Muscle of arm (tissue), 12 donors: ENCODE measurements around the gene GGCX. TPM values are rescaled to one million over a fixed set of nuclear protein-coding genes. Genes with fewer than 3 reads are reported as not detected.
"Not testable (repeated sequence)": the region's sequence is repeated elsewhere in the genome, so short reads cannot be mapped to it uniquely, and the experiment has no call there.

Source experiments
- DNase-seq: peaks from one replicate; pipeline ENCODE4 v3.0.0-alpha.2; 2013
- polyA plus RNA-seq, 12 donors: library from polyadenylated mRNA; unstranded; fragments of 120-200 nt; gene quantifications; one replicate each; pipeline ENCODE4 v1.2.1, GENCODE V29; 2013; ENCODE audit not compliant: insufficient read length in 12 of 12

Gene GGCX
- polyA plus RNA-seq, 12 donors = 10.1 to 26.8 (median 23.1) TPM; not detected in 1

DNA sequence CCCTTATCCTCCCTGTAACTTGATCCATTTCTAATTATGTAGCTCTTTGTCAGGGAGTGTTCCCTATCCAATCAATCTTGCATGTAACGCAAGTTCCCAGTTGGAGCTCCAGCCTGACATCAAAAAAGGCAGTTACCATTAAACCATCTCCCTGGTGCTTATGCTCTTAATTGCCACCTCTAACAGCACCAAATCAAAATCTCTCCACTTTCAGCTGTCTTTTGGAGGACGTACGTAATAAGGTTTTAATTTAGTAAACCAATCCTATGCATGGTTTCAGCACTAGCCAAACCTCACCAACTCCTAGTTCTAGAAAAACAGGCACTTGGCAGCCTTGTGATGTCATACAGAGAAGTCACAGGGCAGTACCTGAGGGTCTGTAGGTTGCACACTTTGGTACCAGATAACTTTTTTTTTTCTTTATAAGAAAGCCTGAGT is 17.0 kb downstream of the GGCX start:
- DNase-seq = not testable (repeated sequence)

DNA sequence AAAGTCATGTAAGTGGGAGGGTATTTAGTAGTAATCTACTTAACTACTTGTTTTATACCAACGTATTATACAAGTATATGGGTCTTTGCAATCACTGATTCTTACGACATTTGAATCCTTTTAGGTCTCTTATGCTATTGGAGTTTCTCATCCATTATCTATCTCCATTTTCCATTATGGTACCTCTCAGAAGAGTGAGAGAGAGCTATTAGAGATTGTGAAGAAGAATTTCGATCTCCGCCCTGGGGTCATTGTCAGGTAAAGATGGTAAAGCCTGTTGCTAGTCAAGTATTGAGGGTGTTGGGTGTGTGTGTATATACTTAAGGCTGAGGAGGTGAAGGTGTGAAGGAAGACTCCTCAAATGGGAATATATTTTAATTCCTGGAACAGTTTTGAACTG is 18.5 kb downstream of the GGCX start:
- DNase-seq = no peak

DNA sequence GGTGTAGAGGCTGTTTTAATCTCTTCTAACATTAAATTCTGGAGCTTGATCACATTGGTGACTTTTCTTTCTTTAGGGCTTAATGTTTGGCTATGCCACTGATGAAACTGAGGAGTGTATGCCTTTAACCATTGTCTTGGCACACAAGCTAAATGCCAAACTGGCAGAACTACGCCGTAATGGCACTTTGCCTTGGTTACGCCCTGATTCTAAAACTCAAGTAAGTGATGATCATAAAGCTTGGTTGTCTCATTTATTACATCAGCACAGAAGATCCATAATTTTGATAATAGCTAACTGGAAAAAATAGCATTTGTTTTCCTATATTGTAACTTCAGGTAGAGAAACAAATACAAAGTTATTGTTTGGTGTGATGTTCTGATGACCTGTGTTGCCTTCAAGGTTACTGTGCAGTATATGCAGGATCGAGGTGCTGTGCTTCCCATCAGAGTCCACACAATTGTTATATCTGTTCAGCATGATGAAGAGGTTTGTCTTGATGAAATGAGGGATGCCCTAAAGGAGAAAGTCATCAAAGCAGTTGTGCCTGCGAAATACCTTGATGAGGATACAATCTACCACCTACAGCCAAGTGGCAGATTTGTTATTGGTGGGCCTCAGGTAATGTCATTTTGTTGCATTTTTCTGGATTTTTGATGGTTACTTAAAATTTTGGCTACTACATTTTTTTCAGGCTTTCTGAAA is 19.4 kb downstream of the GGCX start:
- DNase-seq = no peak

DNA sequence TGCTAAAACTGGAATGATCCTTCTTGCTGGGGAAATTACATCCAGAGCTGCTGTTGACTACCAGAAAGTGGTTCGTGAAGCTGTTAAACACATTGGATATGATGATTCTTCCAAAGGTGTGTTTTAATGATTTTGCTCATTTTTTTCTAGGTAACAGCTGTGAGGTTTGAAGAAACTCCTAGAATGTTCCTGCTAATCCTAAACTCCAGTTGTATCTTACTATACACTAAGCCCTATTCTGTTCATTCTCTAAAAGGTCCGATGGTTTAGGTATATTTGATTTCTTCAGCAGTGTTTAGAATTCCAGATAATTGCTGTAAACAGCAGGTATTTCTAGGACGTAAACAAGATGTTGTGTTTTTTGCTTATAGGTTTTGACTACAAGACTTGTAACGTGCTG is 20.0 kb downstream of the GGCX start:
- DNase-seq = no peak

DNA sequence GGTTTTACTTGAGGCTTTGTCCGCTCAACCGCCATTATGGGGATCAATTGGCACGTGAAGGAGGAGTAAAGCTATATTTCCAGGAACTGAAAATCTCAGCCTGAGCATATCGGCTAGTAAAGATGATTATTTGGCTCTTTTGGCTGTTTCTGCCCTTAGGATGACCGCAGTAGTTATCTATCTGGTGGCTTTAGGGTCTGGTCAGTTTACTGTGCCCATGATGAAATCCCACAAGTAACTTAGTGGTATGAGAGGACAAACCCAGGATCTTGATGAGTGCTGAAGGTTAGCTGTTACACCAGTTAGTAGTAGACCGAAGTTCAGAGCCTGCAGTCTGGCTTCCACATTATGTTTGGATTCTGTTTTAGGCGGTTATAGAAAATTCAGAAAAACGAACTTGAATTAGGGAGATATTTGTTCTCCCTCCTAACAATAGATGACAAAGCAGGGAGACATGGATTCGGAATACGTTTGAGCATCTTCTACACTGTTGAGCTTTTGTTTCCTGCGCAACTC is 21.1 kb downstream of the GGCX start:
- DNase-seq = no peak

DNA sequence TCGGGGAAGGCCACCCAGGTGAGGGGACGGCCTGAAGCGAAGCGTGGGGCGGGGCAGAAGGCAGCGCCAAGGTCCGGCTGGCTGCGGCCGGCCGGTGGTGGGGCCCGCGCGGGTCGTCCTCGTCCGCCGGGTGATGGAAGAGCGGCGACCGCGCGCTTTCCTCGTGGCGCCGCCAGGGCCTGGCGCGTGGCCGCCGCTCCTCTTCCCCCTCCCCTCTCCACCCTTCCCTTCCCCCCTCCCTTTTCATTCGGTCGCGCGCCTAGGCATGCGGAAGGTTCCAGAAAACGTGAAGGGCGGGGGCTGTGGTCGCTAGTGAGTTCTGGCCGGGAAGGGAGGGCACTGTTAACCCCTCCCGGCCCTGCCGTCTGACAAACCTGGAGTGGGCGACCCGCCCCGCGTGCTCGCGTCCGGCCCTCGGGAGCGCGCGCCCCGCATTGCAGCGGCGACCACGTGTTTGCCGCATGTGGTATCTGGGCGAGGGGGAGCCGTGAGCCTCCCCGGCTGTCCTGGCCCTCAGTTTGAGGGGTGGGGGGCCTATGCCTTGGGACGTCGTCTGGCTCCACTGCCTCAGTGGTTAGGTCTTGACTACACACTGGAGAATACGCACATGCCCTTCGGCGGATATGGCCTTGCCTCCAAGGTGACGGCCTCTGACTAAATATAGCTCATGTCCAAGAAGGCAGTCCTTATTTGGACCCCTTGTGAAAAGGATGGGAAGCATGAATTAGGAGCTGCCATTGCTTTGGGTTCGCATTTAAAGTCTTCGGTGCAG is 21.7 kb downstream of the GGCX start:
- DNase-seq = peak; percentile 84

DNA sequence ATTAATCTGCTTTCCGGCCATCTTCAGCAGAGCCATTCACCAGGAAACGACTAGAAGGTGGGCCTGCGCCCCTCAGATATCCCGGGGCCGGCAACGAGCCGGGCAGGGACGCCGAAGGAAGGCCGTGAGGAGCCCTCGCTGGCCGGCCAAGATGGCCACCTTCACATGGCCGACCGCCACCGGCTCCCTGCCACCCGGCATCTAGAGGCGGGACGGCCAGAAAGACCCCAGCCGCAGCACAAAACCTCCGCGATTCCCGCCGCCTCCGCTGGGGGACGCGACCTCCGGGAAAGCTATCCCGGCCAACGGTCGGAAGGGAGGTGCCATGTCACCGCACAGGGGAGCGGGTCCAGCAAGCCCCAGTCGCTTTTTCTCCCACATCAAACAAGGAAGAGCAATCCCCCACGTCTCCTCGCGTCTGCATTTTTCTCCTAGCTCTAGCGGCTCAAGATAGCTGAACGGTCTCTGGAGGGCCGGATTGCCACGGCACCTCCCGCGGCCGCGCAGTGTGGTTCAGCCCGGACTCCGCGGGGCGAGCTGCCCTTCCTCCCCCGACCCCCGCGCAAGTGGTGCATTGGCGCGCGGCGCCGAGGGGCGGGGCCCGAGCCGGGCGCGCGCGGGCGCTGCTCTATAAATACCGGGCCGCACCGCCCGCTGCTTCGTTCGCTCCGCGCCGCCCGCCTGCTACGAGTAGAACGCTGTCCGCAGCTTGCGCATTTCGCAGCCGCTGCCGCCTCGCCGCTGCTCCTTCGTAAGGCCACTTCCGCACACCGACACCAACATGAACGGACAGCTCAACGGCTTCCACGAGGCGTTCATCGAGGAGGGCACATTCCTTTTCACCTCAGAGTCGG is 22.6 kb downstream of the GGCX start, which contains the start of gene MAT2A:
Gene MAT2A, plus strand, starts transcription at position 662 of the 854 bp plus-strand sequence. Its CDS starts 120 bp downstream, at position 782.
- peak; percentile 97 for DNase-seq

DNA sequence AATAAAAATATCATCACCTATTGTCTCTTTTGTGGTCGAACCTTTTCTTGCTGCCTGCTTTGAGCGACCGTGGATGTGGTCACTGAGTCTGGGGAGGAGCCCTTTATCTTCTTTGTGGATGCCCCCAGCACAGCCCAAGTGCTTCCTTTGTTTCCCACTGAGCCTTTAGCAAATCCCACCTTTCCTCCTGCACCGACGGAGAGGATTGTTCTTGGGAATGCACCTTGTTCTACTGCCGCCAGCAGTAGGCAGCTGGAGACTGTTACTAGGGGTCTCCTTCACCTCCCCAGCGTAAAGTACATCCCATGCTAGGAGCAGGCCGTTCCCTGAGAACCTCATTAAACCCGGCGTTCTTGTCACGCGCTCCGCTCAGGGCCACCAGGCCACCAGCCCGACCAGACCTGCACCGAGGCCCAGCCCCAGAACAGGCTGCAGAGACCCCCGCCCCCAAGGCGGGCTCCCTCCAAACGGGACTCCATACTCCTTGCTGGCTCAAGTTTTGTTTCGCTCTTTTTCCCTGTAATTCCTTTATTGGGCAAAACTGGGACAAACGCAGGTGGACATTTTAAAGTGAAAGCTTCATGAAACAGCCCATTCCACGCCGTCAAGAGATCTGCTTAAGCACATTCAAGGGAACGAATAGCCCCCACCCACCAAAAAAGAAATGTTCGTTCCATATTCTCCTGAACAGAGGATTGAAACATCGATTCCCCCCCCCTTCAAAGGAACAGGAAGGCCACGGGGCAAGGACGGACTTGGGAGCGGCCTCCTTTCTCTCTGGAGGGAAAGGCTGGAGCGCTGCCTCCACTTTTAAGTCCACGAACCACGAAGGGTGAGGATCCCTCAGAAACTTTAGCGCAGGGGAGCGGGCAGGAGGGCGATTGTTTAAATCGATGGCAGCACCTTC is 23.4 kb downstream of the GGCX start:
- peak; percentile 59 for DNase-seq

DNA sequence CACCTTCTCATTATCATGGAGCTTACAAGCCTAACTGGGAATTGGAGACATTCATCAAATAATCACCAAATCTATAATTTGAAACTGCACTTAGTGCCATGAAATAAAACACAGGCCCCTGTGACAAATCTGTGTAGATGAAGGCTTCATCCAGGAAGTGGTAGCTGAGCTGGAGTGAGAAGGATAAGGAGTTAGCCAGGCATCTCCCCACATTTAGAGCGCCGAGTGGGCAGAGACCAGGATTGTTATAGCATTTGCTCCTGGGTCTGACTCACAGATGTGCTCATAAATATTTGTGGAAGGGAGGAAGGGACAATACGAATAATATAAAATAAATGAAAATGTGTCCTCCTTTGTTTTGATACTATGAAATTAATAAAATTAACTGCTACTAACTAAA is 24.8 kb downstream of the GGCX start:
- DNase-seq = no peak

DNA sequence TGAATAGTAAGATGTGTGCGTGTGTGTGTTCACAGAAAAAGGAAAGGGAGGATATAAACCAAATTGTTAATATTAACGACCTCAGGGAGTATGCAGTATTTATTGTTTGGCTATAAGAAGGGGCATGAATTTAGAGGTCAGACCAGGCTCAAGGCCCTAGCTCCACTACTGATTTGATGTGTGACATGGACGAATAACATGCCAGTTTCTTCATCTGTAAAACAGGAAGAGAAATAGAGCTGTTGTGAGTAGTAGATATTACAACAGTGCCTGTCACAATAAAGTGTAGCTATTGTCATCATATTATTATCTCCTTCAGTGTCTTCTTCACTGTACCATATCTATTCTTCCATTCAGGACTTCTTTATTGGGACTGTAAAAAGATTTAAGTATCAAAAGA is 26.4 kb downstream of the GGCX start:
- no peak for DNase-seq

DNA sequence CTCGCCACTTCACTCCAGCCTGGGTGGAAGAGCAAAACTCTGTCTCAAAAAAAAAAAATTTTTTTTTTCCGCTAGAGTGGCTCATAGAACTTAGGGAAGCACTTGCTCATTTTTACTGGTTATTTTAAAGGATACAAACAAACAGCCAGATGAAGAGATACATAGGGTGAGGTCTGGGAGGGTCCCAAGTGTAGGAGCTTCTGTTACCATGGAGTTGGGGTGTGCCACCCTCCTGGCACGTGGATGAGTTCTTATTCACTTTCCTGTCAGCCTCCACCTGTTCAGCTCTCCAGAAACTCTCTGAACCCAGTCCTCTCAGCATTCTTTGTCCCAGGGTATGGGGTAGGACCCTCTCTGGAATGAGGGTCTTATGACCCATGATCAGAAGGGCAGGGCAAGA is 27.2 kb downstream of the GGCX start:
- DNase-seq = no peak

DNA sequence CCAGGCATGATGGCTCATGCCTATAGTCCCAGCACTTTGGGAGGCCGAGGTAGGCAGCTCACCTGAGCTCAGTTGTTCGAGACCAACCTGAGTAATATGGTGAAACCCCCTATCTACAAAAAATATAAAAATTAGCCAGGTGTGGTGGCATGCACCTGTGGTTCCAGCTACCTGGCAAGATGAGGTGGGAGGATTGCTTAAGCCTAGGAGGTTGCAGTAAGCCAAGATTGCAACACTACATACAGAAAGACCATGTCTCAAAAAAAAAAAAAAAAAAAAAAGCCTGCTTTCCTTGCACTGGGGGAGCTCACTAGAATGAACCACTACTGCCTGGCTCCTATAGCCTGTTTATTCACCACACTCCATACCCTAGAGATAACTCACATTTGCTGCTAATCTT is 29.7 kb downstream of the GGCX start:
- DNase-seq = no peak

DNA sequence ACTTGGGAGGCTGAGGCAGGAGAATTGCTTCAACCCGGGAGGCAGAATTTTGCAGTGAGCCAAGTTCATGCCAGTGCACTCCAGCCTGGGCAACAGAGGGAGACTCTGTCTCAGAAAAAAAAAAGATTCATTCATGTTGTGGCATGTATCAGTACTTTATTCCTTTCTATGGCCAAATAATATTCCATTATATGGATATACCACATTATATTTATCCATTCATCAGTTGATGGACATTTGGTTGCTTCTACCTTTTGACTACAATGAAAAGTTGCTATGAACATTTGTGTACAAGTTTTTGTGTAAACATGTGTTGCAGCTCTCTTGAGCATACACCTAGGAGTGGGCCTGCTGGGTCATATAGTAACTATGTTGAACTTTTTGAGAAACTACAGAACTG is 31.5 kb downstream of the GGCX start:
- no peak for DNase-seq

DNA sequence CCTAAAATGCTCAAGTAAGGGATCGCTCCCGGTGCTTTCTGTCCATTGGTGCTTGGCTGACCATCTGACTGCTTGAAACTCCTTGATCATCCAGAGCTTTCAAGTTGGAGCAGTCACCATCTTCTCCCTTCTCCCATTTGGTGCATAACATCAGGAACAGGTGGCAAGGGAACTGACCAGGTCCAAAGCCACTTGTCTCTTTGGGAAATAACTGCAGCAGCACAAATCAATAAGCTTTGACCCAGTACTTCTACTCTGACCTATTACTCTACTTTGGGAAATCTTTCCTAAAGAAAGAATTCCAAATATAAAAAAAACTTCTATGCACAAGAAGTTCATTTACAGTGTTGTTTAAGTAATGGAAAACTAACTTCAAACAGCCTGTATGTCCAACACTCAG is 32.9 kb downstream of the GGCX start:
- no peak for DNase-seq

DNA sequence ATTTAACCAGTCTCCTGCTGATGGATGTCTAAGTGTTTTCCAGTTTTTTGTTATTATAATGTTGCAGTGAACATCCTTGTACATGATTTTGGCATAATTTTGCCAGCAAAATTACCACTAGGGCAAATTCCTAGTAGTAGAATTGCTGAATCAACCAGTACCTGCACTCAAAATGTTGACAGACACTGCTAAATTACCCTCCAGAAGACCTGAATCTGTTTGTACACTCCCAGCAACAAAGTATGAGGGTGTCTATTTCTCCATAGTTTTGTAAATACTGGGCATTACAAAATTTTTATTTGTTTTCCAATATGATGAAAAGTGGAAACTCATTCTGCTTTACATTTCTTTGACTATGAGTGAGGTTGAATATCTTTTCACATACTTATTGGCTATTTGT is 33.5 kb downstream of the GGCX start:
- DNase-seq = no peak

DNA sequence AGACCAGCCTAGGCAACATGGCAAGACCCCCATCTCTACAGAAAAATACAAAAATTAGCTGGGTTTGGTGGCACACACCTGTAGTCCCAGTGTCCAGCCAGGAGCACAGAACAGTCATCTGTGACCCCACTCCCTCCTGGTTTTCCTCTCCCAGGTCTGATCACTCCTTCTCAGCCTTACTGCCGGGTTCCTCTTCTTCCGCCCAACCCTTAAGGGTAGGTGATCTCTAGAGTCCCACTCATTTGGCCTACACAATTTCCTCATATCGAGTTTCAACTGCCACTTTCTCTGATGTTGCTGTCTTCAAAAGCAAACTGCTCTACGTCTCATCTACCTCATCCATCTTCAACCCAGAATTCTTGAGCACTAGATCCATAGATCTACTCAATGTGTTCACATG is 35.7 kb downstream of the GGCX start:
- no peak for DNase-seq

DNA sequence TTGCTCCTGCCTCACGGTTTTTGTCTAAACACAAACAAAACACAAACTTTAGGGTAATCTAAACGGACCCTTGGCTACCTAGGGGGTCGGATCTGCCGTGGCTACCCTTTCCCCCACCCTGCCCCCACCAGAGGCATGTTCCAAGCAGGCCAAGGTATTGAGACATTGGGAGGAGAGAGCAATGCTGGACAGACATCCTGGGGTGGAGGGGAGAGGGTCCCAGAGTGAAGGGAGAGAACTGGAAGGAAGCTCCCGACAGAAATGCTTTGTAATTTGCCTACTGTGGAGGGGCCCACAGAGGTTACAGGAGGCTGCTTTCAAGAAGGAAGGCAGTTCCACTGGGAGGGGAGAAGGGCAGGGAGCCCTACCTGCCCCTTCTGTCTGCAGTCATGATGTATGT is 36.3 kb downstream of the GGCX start:
- DNase-seq = no peak

DNA sequence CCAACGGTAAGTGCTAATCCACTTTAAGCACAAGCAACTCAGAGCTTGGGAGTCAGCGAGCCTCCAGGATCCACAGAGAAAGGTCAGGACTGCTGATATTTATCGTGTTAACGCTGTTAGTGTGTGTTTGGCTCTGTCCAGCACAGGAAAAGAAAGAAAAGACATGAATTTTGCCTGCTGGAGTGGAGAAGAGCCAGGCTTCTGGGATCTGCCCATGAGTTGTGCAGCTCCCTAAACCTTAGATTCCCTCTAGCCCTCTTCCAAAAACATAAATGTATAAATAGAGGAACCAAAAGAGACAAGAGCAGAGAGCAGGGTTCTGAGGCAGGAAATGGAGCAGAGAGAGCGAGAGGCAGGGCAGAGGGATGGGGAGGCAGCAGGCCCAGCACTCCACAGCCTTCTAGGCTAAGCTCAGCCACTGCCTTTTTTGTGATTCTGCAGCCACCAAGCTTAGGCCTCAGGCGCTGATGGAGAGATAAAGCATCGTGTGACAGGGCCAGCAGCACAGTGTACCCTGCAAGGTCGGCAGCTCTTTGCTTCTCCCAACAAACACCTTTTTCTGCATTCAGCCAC is 36.9 kb downstream of the GGCX start:
- DNase-seq = no peak

DNA sequence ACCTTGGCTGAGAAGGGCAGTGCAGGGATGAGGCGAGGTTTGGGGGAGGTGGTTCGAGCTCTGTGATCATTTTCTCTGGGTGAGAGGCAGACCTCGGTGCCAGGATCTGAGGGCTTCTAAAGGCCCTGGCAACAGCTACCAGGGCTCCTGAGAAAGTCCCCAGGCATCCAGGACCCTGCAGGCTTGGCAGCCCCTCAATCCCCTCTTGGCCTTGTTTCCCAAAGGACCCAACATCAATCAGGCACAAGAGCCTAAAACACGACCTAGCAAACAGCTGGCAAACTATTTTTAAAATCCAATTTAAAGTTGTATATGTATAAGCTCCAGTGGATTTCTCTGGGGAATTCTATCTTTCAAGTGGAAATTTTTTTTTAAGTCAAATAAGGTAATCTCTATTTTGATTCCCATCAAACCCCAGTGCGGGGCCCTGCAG is 37.4 kb downstream of the GGCX start:
- no peak for DNase-seq

DNA sequence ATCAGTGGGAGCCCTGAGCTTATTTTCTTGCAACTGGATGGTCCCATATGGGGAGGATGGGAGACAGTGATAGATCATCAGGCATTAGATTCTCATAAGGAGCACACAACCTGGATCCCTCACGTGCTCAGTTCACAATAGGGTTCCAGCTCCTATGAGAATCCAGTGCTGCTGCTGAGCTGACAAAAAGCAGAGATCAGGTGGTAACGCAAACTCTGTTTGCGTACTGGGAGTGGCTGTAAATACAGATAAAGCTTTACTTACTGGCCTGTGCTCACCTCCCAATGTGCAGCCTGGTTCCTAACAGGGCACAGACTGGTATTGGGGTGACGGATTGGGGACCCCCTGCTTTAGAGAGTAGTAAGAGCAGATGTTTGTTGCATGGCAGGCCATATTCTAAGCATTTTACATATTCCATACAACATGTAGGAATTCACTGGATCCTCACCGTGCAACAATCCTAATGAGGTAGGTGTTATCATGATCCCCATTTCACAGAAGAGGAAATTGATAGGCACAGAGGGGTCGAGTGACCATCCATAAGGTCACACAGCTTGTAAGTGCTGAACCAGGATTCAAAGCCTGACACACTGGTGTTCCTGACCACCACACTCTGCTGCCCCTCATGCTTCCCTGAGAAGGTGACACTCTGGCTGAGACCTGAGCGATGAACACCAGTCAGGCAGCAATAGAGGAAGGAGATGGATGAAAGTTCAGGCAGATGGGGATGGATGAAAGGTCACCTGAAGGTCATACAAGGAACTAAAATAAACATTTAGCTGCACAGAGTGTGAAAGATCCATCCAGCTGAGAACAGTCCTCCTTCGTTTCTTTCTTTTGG is 38.0 kb downstream of the GGCX start:
- DNase-seq = no peak
